GM23248 (cell line): ENCODE results near the gene SLC5A3. TPM values are rescaled to one million over a fixed set of nuclear protein-coding genes. Genes with fewer than 3 reads are reported as not detected.

Experiments used
- DNase-seq: peaks from one replicate; pipeline ENCODE4 v3.0.0-alpha.2; 2015
- H2AFZ ChIP-seq: fragments of 200-600 bp; sonication (generic); 2 replicates; pipeline ENCODE4 v1.6.1; 2016; ENCODE audit warnings: antibody characterized with exemption
- H3F3A ChIP-seq: fragments of 200-600 bp; sonication (generic); 2 replicates; pipeline ENCODE4 v1.6.1; 2016; ENCODE audit warnings: mild to moderate bottlenecking, antibody characterized with exemption, mixed run types; ENCODE audit not compliant: insufficient read depth
- H3K27ac ChIP-seq: fragments of 200-600 bp; sonication (generic); 2 replicates; pipeline ENCODE4 v1.5.1; 2016; ENCODE audit warnings: mild to moderate bottlenecking
- H3K27me3 ChIP-seq: fragments of 200-600 bp; sonication (generic); replicated peaks from 2 replicates; pipeline ENCODE4 v1.6.1; 2016; ENCODE audit warnings: mild to moderate bottlenecking; ENCODE audit not compliant: insufficient read depth
- H3K36me3 ChIP-seq: fragments of 200-600 bp; sonication (generic); 2 replicates; pipeline ENCODE4 v1.6.1; 2016; ENCODE audit warnings: low read depth, mild to moderate bottlenecking
- H3K4me1 ChIP-seq: fragments of 200-600 bp; sonication (generic); 2 replicates; pipeline ENCODE4 v1.6.1; 2016; ENCODE audit warnings: mild to moderate bottlenecking; ENCODE audit not compliant: insufficient read depth
- H3K4me2 ChIP-seq: fragments of 200-600 bp; sonication (generic); one replicate; pipeline ENCODE4 v1.6.1; 2016; ENCODE audit warnings: mild to moderate bottlenecking; ENCODE audit not compliant: unreplicated experiment
- H3K4me3 ChIP-seq: fragments of 200-600 bp; sonication (generic); 2 replicates; pipeline ENCODE4 v1.5.1; 2016; ENCODE audit warnings: mild to moderate bottlenecking
- H3K79me2 ChIP-seq: fragments of 200-600 bp; sonication (generic); 2 replicates; pipeline ENCODE4 v1.6.1; 2016; ENCODE audit warnings: mild to moderate bottlenecking; ENCODE audit not compliant: insufficient read depth
- H3K9ac ChIP-seq: fragments of 200-600 bp; sonication (generic); 2 replicates; pipeline ENCODE4 v1.6.1; 2016; ENCODE audit warnings: mild to moderate bottlenecking
- H3K9me2 ChIP-seq: fragments of 200-600 bp; sonication (generic); 2 replicates; pipeline ENCODE4 v1.6.1; 2016; ENCODE audit warnings: mixed run types, mild to moderate bottlenecking, moderate library complexity; ENCODE audit not compliant: insufficient read depth
- H3K9me3 ChIP-seq: fragments of 200-600 bp; sonication (generic); one replicate; pipeline ENCODE4 v1.6.1; 2017; ENCODE audit warnings: low read depth
- H4K20me1 ChIP-seq: fragments of 200-600 bp; sonication (generic); 2 replicates; pipeline ENCODE4 v1.6.0; 2016; ENCODE audit not compliant: insufficient read depth
- EZH2 ChIP-seq: fragments of 200-600 bp; sonication (generic); IDR thresholded peaks from 2 replicates; pipeline ENCODE4 v1.6.1; 2018; ENCODE audit warnings: antibody characterized with exemption, mild to moderate bottlenecking; ENCODE audit not compliant: insufficient read depth, poor library complexity, severe bottlenecking
- EZH2phosphoT487 ChIP-seq: fragments of 200-600 bp; sonication (generic); IDR thresholded peaks from 2 replicates; pipeline ENCODE4 v1.6.1; 2018; ENCODE audit warnings: antibody characterized with exemption, moderate library complexity, mild to moderate bottlenecking, low read depth; ENCODE audit not compliant: insufficient read depth
- WGBS, 2 experiments: methylation state at CpG; one replicate each; pipeline ENCODE4 v1.1.6; 2015 to 2017; ENCODE audit warnings: low lambda C conversion rate in 2 of 2, low coverage in 1 of 2; ENCODE audit errors: missing lambda C conversion rate in 2 of 2; 5-methylcytosine and 5-hydroxymethylcytosine counted together
- in situ Hi-C: fragments of 300-500 bp; cut with MboI; formaldehyde crosslinking; loops from 2 replicates; pipeline ENCODE4 v1.15.0; 2020
- polyA plus RNA-seq: library from polyadenylated mRNA; unstranded; fragments of >200 nt; fragmentation: Nextera tagmentation; extraction: Ambion mirVana; gene quantifications from 2 replicates; pipeline ENCODE4 v1.2.1, GENCODE V29; 2016
- total RNA-seq: library from RNA; depleted of rRNA; stranded (reverse); fragments of >200 nt; shearing (Covaris generic); gene quantifications from 2 replicates; pipeline ENCODE4 v1.2.3, GENCODE V29; 2014

The SLC5A3 gene
- total and polyA plus RNA-seq, 2 experiments from 2014 or later: 3.0 to 10.8 TPM

- H3K27me3 ChIP-seq: no peaks in the 10 kb centered on the region
- H3K27ac ChIP-seq: no peak overlapping the region
- no peaks in the 10 kb centered on the region; the same call in 1 of the 2 replicates for H3K36me3 ChIP-seq
- H2AFZ ChIP-seq: no peak overlapping the region
- H3K9me2 ChIP-seq: no peaks in the 10 kb centered on the region
- DNase-seq: no peak
- no peak overlapping the region for H3K4me3 ChIP-seq
- no peak overlapping the region for H3K9ac ChIP-seq
- H4K20me1 ChIP-seq: no peaks in the 10 kb centered on the region
- H3K4me2 ChIP-seq: no peak overlapping the region
- peaks cover 13% of the 10 kb centered on the region for H3F3A ChIP-seq
- TF ChIP-seq EZH2 (no peak), EZH2phosphoT487 (no peak)
- no peaks in the 10 kb centered on the region for H3K9me3 ChIP-seq
- no peaks in the 10 kb centered on the region for H3K4me1 ChIP-seq
- H3K79me2 ChIP-seq: peaks cover 97% of the 10 kb centered on the region
- in situ Hi-C loops: no loop called here
- WGBS, 2 experiments: 94 to 95% methylated on average over 7 of the region's 7 CpGs
These were observed 21.6 kb downstream of the SLC5A3 start for GRCh38 chr21:34094949-34095348.

DNA sequence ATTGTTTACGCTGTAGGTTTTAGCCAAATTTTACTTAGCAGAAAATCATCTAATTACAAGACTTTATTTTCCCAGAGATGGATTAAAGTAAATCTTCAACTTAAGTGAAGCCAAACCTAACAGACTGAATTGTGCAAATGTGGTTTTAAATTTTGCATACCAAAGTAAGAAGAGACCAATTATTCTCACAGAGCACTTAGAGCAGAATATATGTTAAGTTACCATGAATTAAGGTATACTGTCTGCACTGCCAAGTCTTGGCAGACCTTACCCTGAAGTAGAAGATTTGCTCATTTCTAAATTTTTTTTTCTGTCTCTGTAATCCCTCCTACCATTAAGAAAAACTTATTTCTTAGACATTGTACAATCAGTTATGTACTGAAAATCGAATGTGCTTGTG lies 24.1 kb downstream of the SLC5A3 start:
- Histone ChIP-seq H3K27me3 (no peaks in the 10 kb centered on the region), H3K79me2 (peaks cover 97% of the 10 kb centered on the region), H3F3A (peaks cover 23% of the 10 kb centered on the region), H3K4me3 (no peak overlapping the region), H4K20me1 (no peaks in the 10 kb centered on the region), H3K4me2 (no peak overlapping the region), H3K27ac (no peak overlapping the region), H3K9ac (no peak overlapping the region), H2AFZ (no peak overlapping the region), H3K36me3 (no peaks in the 10 kb centered on the region; the same call in 1 of the 2 replicates), H3K9me2 (no peaks in the 10 kb centered on the region), H3K9me3 (no peaks in the 10 kb centered on the region), H3K4me1 (peaks cover 22% of the 10 kb centered on the region)
- WGBS, 2 experiments: 95 to 98% methylated on average over 2 of the region's 2 CpGs
- no peak for TF ChIP-seq EZH2phosphoT487
- TF ChIP-seq EZH2: no peak
- in situ Hi-C loops: no loop called here
- DNase-seq: no peak

- peaks cover 23% of the 10 kb centered on the region for H3F3A ChIP-seq
- WGBS, 2 experiments: 98 to 100% methylated on average over 2 of the region's 2 CpGs
- in situ Hi-C loops: no loop called here
- H3K9ac ChIP-seq: no peak overlapping the region
- H2AFZ ChIP-seq: no peak overlapping the region
- no peak overlapping the region for H3K4me2 ChIP-seq
- no peak for DNase-seq
- peaks cover 99% of the 10 kb centered on the region for H3K79me2 ChIP-seq
- no peaks in the 10 kb centered on the region for H3K9me2 ChIP-seq
- H4K20me1 ChIP-seq: no peaks in the 10 kb centered on the region
- H3K27ac ChIP-seq: no peak overlapping the region
- no peaks in the 10 kb centered on the region for H3K27me3 ChIP-seq
- peaks cover 28% of the 10 kb centered on the region for H3K4me1 ChIP-seq
- H3K36me3 ChIP-seq: no peaks in the 10 kb centered on the region; the same call in 1 of the 2 replicates
- no peaks in the 10 kb centered on the region for H3K9me3 ChIP-seq
- no peak overlapping the region for H3K4me3 ChIP-seq
- TF ChIP-seq EZH2: no peak
These were observed 27.0 kb downstream of the SLC5A3 start for GRCh38 chr21:34100337-34100736.

GRCh38 chr21:34100790-34101189 lies 27.4 kb downstream of the SLC5A3 start:
- peak; percentile 64 for DNase-seq
- Histone ChIP-seq H3K9me2 (no peaks in the 10 kb centered on the region), H3K4me1 (peaks cover 28% of the 10 kb centered on the region), H3K27ac (no peak overlapping the region), H3K9ac (no peak overlapping the region), H3K4me2 (peak overlapping the region; percentile 15), H2AFZ (no peak overlapping the region), H3F3A (peaks cover 23% of the 10 kb centered on the region), H3K9me3 (no peaks in the 10 kb centered on the region), H3K36me3 (no peaks in the 10 kb centered on the region; the same call in 1 of the 2 replicates), H3K79me2 (peaks cover 99% of the 10 kb centered on the region), H3K4me3 (no peak overlapping the region), H3K27me3 (no peaks in the 10 kb centered on the region), H4K20me1 (no peaks in the 10 kb centered on the region)
- in situ Hi-C loops: no loop called here
- WGBS, 2 experiments: 40 to 41% methylated on average over 4 of the region's 4 CpGs
- TF ChIP-seq EZH2phosphoT487: no peak
- TF ChIP-seq EZH2: no peak

DNA sequence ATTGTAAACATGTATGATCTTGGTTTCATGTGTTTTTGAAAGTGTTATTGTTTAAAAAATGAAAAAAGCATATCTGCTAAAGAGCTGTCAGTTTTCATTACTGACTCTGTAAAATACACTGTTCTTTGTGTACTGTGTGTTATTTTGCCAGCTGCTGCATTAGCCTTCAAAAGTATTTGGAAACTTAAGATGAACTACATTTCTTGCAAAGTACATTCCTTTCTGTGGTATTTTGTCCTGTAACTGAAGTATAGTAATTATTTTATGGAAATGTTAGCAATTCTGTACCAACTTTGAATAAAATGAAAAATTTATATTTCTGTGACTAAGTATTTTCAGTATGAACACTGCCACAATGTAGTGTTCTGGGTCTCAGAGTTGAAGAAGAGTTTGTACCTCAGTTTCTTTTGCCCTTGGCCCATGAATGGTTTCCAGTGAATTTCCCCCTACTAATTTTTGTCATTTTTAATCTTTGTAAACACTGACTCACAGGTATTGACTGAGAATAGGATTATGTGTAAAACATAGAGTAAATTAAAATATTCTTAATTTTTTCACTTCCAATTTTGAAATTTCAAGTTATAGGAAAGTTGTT lies 32.7 kb downstream of the SLC5A3 start:
- no peak for DNase-seq
- no peak overlapping the region for H3K4me2 ChIP-seq
- H3K4me3 ChIP-seq: no peak overlapping the region
- H3K9ac ChIP-seq: no peak overlapping the region
- no peaks in the 10 kb centered on the region for H3K9me3 ChIP-seq
- H3K27me3 ChIP-seq: no peaks in the 10 kb centered on the region
- no peak overlapping the region for H3K27ac ChIP-seq
- H4K20me1 ChIP-seq: no peaks in the 10 kb centered on the region
- H2AFZ ChIP-seq: no peak overlapping the region
- H3K9me2 ChIP-seq: no peaks in the 10 kb centered on the region
- in situ Hi-C loops: no loop called here
- TF ChIP-seq EZH2 (no peak), EZH2phosphoT487 (no peak)
- peaks cover 20% of the 10 kb centered on the region for H3K4me1 ChIP-seq
- no peaks in the 10 kb centered on the region for H3K36me3 ChIP-seq
- H3F3A ChIP-seq: peaks cover 11% of the 10 kb centered on the region
- H3K79me2 ChIP-seq: peaks cover 92% of the 10 kb centered on the region
